BE2C (cell line): ENCODE measurements around the gene STAP2. TPM values are rescaled to one million over a fixed set of nuclear protein-coding genes. Genes with fewer than 3 reads are reported as not detected.

Source experiments
- DNase-seq: peaks from one replicate; pipeline ENCODE4 v3.0.0-alpha.2; 2020
- H3K27me3 ChIP-seq: fragments of 250-450 bp; sonication (Bioruptor Pico); 2 replicates; pipeline ENCODE4 v1.5.1; 2020; ENCODE audit warnings: mild to moderate bottlenecking
- H3K36me3 ChIP-seq: fragments of 250-450 bp; sonication (Bioruptor Pico); 2 replicates; pipeline ENCODE4 v1.5.1; 2020; ENCODE audit warnings: mild to moderate bottlenecking
- H3K4me1 ChIP-seq: fragments of 250-450 bp; sonication (Bioruptor Pico); 2 replicates; pipeline ENCODE4 v1.5.1; 2020
- H3K4me3 ChIP-seq: 2 replicates; pipeline ENCODE4 v1.5.1; 2011; ENCODE audit warnings: low read depth, low read length
- H3K9me3 ChIP-seq: fragments of 250-450 bp; sonication (Bioruptor Pico); 2 replicates; pipeline ENCODE4 v1.5.1; 2020
- CTCF ChIP-seq: IDR thresholded peaks from 2 replicates; pipeline ENCODE4 v1.5.1; 2012; ENCODE audit warnings: mild to moderate bottlenecking, low read depth, low read length
- polyA plus RNA-seq: library from polyadenylated mRNA; unstranded; fragments of >200 nt; gene quantifications from one replicate; pipeline ENCODE4 v1.2.1, GENCODE V29; 2012; ENCODE audit warnings: low read depth, missing spikeins; ENCODE audit not compliant: insufficient read length, insufficient read depth

Gene STAP2, protein sequence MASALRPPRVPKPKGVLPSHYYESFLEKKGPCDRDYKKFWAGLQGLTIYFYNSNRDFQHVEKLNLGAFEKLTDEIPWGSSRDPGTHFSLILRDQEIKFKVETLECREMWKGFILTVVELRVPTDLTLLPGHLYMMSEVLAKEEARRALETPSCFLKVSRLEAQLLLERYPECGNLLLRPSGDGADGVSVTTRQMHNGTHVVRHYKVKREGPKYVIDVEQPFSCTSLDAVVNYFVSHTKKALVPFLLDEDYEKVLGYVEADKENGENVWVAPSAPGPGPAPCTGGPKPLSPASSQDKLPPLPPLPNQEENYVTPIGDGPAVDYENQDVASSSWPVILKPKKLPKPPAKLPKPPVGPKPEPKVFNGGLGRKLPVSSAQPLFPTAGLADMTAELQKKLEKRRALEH
- polyA plus RNA-seq: 1.5 TPM

GRCh38 chr19:4338441-4339355, at the start of gene STAP2:
Gene STAP2, minus strand, starts transcription at chr19:4338827. Its CDS starts 74 bp downstream, at chr19:4338753.
- no peak for TF ChIP-seq CTCF
- no peak for DNase-seq
- no peaks in the 10 kb centered on the region for H3K27me3 ChIP-seq
- H3K4me1 ChIP-seq: peaks cover 4% of the 10 kb centered on the region; the same call in 1 of the 2 replicates
- H3K9me3 ChIP-seq: no peaks in the 10 kb centered on the region
- H3K36me3 ChIP-seq: no peaks in the 10 kb centered on the region
- H3K4me3 ChIP-seq: no peak within 1 kb of the TSS

- H3K4me1 ChIP-seq: peaks cover 5% of the 10 kb centered on the region
- H3K4me3 ChIP-seq: no peak overlapping the region
- no peaks in the 10 kb centered on the region for H3K9me3 ChIP-seq
- no peak for TF ChIP-seq CTCF
- peaks cover 22% of the 10 kb centered on the region for H3K36me3 ChIP-seq
- DNase-seq: no peak
- H3K27me3 ChIP-seq: no peaks in the 10 kb centered on the region
These were observed 47.6 kb upstream of the STAP2 start for GRCh38 chr19:4386041-4386782.

GRCh38 chr19:4385291-4386040, 46.8 kb upstream of the STAP2 start:
- H3K4me3 ChIP-seq: no peak overlapping the region
- DNase-seq: no peak
- no peaks in the 10 kb centered on the region for H3K27me3 ChIP-seq
- no peaks in the 10 kb centered on the region for H3K9me3 ChIP-seq
- TF ChIP-seq CTCF: no peak
- no peaks in the 10 kb centered on the region; the same call in 1 of the 2 replicates for H3K4me1 ChIP-seq
- H3K36me3 ChIP-seq: peaks cover 22% of the 10 kb centered on the region

DNA sequence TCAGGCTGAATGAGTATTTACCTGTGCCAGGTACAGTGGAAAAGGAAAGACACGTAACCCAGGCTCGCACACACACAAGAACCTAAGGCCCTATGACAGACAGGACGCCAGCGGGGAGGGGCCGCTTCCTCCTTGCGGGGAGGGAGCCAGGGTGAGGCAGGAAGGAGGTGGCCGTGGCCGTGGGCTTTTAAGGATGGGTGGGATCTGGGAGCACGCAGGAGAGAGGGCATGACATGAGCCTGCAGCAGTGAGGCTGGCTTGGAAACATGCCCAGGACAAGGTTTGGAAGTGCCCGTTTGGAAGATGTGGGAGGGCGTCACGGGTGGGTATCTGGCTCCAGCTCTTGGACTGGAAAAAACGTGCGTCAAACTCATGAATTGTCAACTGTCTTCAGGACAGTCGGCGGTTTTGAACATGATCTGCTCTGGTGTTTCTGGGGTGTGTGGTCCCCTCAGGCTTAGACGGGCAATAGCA, 41.7 kb upstream of the STAP2 start:
- H3K4me1 ChIP-seq: peaks cover 14% of the 10 kb centered on the region
- H3K36me3 ChIP-seq: peaks cover 8% of the 10 kb centered on the region
- DNase-seq: no peak
- no peaks in the 10 kb centered on the region for H3K9me3 ChIP-seq
- TF ChIP-seq CTCF: no peak
- H3K4me3 ChIP-seq: no peak overlapping the region
- H3K27me3 ChIP-seq: no peaks in the 10 kb centered on the region
